HPDE6-E6E7 (cell line): ENCODE measurements around the gene VGLL1.

ENCODE experiments used
- DNase-seq: peaks from one replicate; pipeline ENCODE4 v3.0.0; 2011; ENCODE audit warnings: missing footprints; ENCODE audit errors: extremely low spot score

Gene VGLL1

GRCh38 chrX:136531951-136532350, at the start of gene VGLL1:
Gene VGLL1 (plus strand): TSS chrX:136532215. CDS start chrX:136536021, 3,806 bp downstream.
- DNase-seq: peak; percentile 22

DNA sequence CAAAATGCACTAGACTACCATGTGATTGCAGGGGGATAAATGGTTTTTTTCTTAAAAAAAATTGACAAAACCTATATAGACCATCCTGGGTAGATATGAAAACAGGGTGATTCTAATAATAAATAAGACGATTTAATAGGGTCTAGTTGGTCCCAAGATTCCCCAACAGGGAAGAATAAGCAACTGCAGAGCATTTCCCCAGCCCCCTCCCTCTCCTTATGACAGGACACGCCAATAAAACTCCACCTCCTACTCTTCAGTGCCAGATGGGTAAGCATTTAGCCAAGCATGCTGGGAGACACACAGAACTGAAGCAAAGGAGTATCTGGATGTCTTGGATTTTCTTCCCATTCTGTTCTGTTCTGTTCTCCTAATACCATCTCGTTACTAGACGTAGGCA, 44.4 kb upstream of the VGLL1 start, which contains the start of gene BRS3:
BRS3 (plus strand) TSS at position 301 of the 400 bp plus-strand sequence. CDS start 168 bp downstream, outside the sequence.
- no peak for DNase-seq

DNA sequence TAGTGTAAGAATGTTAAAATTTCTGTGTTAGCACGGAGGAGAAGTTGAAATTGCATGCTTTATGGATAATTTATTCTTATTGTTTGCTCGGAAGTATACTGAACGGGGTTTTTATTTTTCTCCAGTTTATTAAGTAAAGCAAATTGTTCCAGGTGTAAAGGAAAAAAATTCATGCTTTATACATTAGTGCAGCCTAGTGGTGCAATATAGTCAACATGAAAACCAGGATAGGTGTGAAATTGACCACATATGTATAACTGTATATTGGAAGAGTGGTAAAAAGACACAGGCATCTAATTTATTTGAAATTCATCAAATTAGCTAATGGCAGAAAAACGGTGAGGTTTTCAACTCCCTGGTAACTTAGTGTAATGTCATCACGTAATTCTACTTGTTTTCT, 43.3 kb upstream of the VGLL1 start:
- no peak for DNase-seq

DNA sequence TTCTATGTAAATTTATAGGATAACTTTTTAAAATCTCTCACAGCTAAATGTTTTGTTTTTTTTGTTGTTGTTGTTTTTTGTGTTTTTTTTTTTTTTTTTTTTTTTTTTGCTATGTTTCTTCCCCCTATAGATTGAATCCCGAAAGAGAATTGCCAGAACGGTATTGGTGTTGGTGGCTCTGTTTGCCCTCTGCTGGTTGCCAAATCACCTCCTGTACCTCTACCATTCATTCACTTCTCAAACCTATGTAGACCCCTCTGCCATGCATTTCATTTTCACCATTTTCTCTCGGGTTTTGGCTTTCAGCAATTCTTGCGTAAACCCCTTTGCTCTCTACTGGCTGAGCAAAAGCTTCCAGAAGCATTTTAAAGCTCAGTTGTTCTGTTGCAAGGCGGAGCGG, 40.2 kb upstream of the VGLL1 start:
- no peak for DNase-seq

DNA sequence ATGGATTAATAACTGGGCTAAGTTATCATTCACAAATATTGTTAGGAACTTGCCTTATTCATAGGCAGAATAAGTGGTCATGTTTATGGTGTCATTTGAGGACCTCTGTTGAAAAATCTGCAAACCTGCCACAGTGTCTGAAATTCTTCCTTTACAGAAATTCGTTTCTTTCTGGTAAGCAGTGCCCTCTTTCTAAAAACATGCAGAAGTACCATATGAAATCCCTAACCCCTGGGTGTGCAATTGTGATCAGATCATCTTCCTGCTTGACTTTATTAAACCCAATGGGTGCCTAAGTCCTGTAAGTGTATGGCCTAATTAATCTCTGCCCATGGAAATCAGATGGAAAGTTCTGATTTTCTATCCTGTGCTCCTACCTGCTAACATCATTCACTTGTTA, 39.0 kb upstream of the VGLL1 start:
- DNase-seq: no peak

- DNase-seq: no peak
These were observed 37.0 kb upstream of the VGLL1 start for GRCh38 chrX:136495043-136495442.

- DNase-seq: no peak
These were observed 35.7 kb upstream of the VGLL1 start for GRCh38 chrX:136496186-136496763.

- DNase-seq: peak; percentile 28
These were observed 35.1 kb upstream of the VGLL1 start for GRCh38 chrX:136496764-136497555.

- no peak for DNase-seq
These were observed 34.4 kb upstream of the VGLL1 start, which contains the start of gene HTATSF1 for GRCh38 chrX:136497556-136498052. Gene HTATSF1 (plus strand): TSS chrX:136497592. CDS start chrX:136497685, 93 bp downstream.

GRCh38 chrX:136519069-136519468, 12.9 kb upstream of the VGLL1 start:
- DNase-seq: no peak

DNA sequence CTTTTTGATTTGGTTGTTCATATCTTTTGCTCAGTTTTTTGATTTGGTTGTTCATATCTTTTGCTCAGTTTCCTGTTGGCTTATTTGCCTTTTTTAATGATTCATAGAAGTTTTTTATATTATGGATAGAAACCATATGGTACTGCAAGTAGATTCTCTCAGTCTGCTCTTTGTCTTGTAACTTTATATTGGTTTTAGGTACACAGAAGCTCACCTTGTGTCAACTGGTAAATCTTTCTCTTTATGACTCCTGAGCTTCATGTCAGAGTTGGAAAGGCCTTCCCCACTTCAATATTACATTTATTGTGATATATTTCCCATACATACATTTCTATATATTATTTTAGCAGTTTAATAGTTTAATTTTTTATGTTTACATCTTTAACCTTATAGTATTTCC, 8.2 kb upstream of the VGLL1 start:
- DNase-seq: no peak

DNA sequence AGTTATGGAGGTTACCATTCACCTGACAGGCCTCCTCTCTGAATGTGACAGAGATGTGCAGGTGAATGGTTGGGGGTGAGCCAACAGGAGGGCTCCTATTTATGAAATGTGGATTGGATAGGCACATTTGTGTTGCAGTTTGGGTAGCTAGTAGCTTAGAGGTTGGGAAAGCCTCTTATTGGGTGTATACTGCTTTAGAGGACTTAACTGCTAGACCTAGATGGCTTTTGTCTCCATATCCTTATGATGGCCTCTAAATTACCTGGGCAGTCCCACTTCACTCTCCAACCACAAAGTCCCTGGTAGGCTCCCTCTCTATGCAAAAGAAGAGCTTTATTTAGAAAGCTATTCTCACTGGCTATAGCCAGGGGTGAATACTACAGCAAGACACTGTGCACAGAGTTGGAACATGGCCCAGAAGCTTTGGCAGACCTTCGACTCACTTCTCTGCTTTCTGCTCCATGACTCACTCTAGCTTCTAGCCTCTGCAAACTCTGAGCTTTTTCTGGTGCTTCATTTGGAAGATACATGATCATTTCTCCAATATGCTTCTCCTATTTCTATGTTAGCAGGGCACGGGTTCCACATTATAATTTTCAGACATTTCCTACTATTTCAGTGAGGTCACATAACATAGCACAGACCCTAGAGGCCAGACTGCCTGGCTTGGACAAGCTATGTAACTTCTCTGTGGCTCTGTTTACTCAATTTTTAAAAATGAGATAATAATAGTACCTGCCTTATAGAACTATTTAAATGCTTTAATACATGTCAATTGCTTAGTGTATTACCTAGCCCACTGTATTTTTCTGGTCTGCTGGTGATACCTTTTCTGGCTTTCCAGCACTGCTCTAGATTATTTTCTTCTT, 6.0 kb upstream of the VGLL1 start:
- peak; percentile 37 for DNase-seq

DNA sequence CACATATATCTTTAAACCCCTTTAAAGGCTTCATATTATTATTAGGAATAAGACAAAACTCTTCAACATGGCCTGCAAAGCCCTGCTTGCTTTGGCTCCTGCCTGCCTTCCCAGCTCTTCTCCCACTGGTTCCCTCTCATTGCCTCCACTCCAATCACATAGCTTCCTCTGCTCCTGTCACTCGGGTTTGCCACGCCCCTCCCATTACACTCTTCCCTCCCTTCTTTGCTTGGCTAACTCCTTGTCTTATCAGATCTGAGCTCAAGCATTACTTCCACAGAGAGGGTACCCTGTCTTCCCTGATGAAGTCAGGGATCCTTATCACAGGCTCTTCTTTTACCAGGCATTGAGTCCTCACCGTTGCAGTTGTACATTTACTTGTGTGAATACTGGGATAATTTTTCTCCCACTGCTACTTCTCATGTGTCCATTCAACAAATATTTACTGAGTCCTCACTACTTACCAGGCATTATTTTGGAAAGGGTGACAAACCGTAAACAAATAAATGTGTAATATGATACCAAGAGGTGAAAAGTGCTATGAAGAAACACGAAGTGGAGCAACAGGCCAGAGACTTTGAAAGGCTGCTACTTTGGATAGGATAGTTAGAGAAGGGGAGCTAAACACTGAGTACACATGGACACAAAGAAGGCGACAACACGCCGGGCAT, 3.2 kb upstream of the VGLL1 start:
- DNase-seq: no peak

- DNase-seq: no peak
These were observed 2.2 kb upstream of the VGLL1 start for GRCh38 chrX:136529795-136530194.

DNA sequence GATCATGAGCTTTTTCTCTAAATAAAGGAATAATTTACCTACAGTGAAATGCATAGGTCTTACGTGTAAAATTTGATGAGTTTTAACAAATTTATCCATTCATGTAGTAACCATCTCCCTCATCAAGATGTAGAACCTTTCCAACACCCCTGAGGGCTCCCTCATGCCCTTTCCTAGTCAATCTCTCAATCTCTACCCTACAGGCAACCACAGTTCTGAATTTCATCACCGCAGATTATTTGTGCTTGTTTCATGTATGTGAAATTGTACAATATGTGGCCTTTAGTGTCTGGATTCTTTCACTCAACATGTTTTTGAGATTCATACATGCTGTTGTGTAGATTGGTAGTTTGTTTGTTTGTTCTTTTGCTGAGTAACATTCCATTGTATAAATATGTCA, 2.1 kb downstream of the VGLL1 start:
- no peak for DNase-seq

- no peak for DNase-seq
These were observed 6.8 kb downstream of the VGLL1 start for GRCh38 chrX:136538811-136539210.

DNA sequence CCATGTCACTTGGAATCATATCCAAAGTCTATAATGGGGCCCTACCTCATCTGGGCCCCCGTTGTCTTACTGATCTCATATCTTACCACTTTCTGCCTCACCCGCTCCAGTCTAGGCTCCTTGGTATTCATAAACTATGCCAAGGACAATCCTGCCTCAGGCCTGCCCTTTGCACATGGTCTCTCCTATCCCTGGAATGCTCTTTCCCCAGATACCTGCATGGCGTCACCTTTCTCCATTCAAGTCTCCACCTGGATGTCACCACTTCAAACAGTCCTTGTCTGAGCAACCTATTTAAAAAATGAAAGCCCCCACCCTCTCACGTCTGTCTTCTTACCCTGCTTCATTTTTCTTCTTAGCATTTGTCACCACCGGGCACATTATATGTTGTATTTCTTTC, 8.2 kb downstream of the VGLL1 start:
- DNase-seq: no peak

DNA sequence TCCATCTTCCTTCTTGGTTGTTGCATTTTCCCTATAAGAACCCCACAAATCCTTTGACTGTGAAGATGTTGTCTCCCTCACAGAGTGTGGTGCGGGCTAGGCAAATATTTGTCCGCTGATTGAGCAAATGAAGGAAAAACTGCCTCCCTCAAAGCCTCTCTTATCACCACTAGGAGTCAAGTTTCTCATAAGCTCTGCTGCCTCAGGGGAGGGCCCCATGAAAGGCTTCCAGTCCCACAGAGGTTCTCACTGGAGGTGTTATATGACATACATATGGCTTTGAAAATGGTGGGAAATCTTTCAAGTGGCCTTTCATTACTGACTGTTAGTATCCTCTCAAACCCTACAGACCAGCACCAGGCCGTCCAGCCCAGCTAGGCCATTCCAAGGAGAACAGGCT, 9.3 kb downstream of the VGLL1 start:
- no peak for DNase-seq

DNA sequence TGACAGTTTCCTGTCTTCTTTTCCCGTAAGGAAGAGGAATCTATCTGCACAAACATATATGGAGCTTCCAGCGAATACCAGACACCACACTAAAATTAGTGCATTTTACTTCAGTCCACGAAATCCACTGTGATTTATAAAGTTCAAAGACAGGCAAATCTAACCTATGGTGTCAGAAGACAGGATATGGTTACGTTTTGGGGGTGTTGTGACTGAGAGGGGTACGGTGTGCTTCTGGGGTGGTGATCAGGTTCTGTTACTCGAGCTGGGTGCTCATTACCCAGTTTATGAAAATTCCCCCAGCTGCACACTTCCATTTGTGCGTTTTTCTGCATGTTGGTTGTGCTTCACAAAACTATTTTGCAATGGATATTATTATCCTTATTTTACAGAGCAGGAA, 10.3 kb downstream of the VGLL1 start:
- no peak for DNase-seq

DNA sequence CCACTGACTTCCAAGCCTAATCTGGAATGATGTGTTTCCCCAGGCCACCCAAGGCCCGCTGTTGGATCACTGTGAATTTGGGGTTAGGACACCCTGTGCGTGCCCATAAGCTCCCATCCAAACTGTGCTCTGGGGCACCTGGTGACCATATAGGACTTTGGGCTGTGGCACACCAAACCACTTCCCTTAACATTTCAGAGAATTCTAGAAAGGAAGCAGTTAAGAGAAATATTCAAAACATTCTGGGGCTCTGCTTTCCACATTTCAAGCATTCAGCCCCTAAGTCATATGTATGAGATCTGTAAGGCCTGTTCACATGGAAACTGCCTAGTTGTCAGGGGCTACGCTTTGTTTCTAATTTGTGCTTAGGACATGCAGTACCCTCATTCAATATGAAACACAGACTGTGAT, 14.4 kb downstream of the VGLL1 start:
- DNase-seq: no peak

DNA sequence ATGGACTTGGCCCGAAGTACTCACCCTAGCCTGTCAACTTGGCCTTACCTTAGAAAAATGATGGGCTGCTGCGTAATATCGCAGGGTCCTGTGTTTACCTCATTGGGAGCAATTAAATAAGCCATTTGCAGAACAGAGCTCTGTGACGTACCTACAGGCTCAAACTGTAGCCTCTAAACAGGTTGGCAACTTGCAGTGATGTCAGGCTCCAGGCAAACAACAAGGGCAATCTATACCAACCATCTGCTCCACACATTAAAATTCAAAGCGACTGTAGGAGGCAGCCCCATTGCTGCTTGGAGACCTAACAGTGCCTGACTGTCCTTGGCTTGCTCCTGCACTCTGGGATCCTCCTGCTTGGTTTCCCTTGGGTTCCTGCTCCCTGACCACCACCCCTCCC, 17.2 kb downstream of the VGLL1 start:
- DNase-seq: no peak

DNA sequence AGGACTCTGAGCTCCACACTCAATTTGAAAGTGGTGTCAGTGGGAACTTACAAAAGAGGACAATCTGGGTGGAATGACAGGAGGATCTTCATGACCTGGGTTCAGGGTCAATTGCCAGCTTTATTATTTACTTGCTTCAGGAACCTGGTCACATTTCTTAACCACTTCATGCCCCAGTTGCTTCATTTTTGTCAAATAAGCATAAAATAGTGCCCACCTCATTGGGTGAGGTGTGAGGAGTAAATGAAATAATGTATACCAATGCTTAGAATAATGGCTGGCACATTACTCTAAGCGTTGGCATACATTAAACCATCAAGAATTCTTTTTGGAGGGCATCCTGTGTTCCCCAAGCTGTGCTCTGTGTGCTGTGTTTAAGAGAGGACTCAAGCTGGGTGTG, 19.4 kb downstream of the VGLL1 start:
- no peak for DNase-seq
